OCI-LY1 (cell line): ENCODE data around the gene CITED2.
A peak's percentile ranks its signal among the peaks of the same experiment; 100 is the strongest.

Source experiments
- H2AFZ ChIP-seq: fragments of 200-600 bp; sonication (generic), shearing (Covaris generic); 2 replicates; pipeline ENCODE4 v1.6.0; 2014; ENCODE audit warnings: antibody characterized with exemption, mild to moderate bottlenecking, low read length
- H3F3A ChIP-seq: fragments of 200-600 bp; sonication (generic), shearing (Covaris generic); 2 replicates; pipeline ENCODE4 v1.6.0; 2014; ENCODE audit warnings: mild to moderate bottlenecking, antibody characterized with exemption, low read length, moderate library complexity; ENCODE audit not compliant: insufficient read depth
- H3K27ac ChIP-seq: fragments of 200-600 bp; sonication (generic); 2 replicates; pipeline ENCODE4 v1.5.1; 2014; ENCODE audit warnings: low read length, mixed run types, mild to moderate bottlenecking, low read depth; ENCODE audit not compliant: poor library complexity, severe bottlenecking
- H3K27me3 ChIP-seq: fragments of 200-600 bp; sonication (generic); 2 replicates; pipeline ENCODE4 v1.6.0; 2014; ENCODE audit warnings: antibody characterized with exemption, mild to moderate bottlenecking, low read length, moderate library complexity; ENCODE audit not compliant: insufficient read depth
- H3K36me3 ChIP-seq: fragments of 200-600 bp; sonication (generic); 2 replicates; pipeline ENCODE4 v1.6.1; 2014; ENCODE audit warnings: mild to moderate bottlenecking, antibody characterized with exemption, low read length, moderate library complexity, mixed read lengths; ENCODE audit not compliant: insufficient read depth
- H3K4me1 ChIP-seq: fragments of 200-600 bp; sonication (generic); 2 replicates; pipeline ENCODE4 v1.5.1; 2014; ENCODE audit warnings: mild to moderate bottlenecking, low read length, moderate library complexity; ENCODE audit not compliant: insufficient read depth, severe bottlenecking
- H3K4me2 ChIP-seq: fragments of 200-600 bp; sonication (generic), shearing (Covaris generic); 2 replicates; pipeline ENCODE4 v1.6.1; 2014; ENCODE audit warnings: low read length
- H3K4me3 ChIP-seq: fragments of 200-600 bp; sonication (generic); 2 replicates; pipeline ENCODE4 v1.5.1; 2014; ENCODE audit warnings: low read length, low read depth, mild to moderate bottlenecking, mixed read lengths; ENCODE audit not compliant: poor library complexity, severe bottlenecking
- H3K79me2 ChIP-seq: fragments of 200-600 bp; shearing (Covaris generic); 2 replicates; pipeline ENCODE4 v1.6.1; 2016; ENCODE audit warnings: mixed run types, low read length, mixed read lengths; ENCODE audit not compliant: insufficient read depth
- H3K9ac ChIP-seq: fragments of 200-600 bp; sonication (generic), shearing (Covaris generic); 2 replicates; pipeline ENCODE4 v1.6.1; 2014; ENCODE audit warnings: mild to moderate bottlenecking, low read length, mixed read lengths
- H3K9me2 ChIP-seq: fragments of 200-600 bp; sonication (generic), shearing (Covaris generic); 2 replicates; pipeline ENCODE4 v1.6.1; 2014; ENCODE audit warnings: low read depth, mild to moderate bottlenecking, low read length, mixed read lengths
- H3K9me3 ChIP-seq: fragments of 200-600 bp; shearing (Covaris generic); 2 replicates; pipeline ENCODE4 v1.6.1; 2014; ENCODE audit warnings: low read length, mixed read lengths
- H4K20me1 ChIP-seq: fragments of 200-600 bp; sonication (generic), shearing (Covaris generic); 2 replicates; pipeline ENCODE4 v1.6.0; 2016; ENCODE audit warnings: mild to moderate bottlenecking, low read length; ENCODE audit not compliant: insufficient read depth
- EZH2 ChIP-seq: fragments of 200-600 bp; sonication (generic), shearing (Covaris generic); IDR thresholded peaks from 2 replicates; pipeline ENCODE4 v1.8.0; 2017; ENCODE audit warnings: borderline replicate concordance, mixed run types, mild to moderate bottlenecking, antibody characterized with exemption, low read length, moderate library complexity, mixed read lengths
- TF ChIP-seq, protein P1 (sequence below): fragments of 200-600 bp; sonication (generic), shearing (Covaris generic); IDR thresholded peaks from 2 replicates; pipeline ENCODE4 v1.5.1; 2017; ENCODE audit warnings: mild to moderate bottlenecking, antibody characterized with exemption, low read length, moderate library complexity, mixed read lengths

Gene CITED2

DNA sequence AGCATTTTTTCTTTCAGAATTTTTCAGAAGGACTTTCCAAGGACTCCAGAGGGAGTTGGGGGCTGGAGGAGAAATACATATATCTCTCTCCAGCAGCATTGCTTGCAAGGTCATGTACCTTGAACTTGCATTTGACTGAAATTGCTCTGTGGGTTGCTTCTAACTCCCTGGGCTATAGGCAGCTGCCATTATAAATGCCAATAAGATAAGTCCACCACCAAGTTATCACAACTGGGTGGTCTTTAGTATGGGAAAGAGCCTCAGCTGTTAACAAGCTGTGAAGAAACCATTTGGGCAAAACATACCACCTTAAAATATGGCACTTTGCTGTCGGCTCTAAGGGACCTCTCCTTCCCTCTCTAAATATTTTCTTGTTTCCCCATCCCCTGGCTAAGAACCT, 20.9 kb upstream of the CITED2 start:
- Histone ChIP-seq H3K4me3 (no peak overlapping the region), H3K9me2 (no peaks in the 10 kb centered on the region), H4K20me1 (no peaks in the 10 kb centered on the region), H3K79me2 (no peaks in the 10 kb centered on the region), H2AFZ (no peak overlapping the region), H3K27me3 (no peaks in the 10 kb centered on the region), H3K9ac (no peak overlapping the region), H3K27ac (no peak overlapping the region), H3K4me2 (no peak overlapping the region), H3K36me3 (no peaks in the 10 kb centered on the region), H3K9me3 (no peaks in the 10 kb centered on the region), H3F3A (no peaks in the 10 kb centered on the region), H3K4me1 (peaks cover 5% of the 10 kb centered on the region)
- TF ChIP-seq, protein P1, sequence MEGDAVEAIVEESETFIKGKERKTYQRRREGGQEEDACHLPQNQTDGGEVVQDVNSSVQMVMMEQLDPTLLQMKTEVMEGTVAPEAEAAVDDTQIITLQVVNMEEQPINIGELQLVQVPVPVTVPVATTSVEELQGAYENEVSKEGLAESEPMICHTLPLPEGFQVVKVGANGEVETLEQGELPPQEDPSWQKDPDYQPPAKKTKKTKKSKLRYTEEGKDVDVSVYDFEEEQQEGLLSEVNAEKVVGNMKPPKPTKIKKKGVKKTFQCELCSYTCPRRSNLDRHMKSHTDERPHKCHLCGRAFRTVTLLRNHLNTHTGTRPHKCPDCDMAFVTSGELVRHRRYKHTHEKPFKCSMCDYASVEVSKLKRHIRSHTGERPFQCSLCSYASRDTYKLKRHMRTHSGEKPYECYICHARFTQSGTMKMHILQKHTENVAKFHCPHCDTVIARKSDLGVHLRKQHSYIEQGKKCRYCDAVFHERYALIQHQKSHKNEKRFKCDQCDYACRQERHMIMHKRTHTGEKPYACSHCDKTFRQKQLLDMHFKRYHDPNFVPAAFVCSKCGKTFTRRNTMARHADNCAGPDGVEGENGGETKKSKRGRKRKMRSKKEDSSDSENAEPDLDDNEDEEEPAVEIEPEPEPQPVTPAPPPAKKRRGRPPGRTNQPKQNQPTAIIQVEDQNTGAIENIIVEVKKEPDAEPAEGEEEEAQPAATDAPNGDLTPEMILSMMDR: no peak
- no peak for TF ChIP-seq EZH2

DNA sequence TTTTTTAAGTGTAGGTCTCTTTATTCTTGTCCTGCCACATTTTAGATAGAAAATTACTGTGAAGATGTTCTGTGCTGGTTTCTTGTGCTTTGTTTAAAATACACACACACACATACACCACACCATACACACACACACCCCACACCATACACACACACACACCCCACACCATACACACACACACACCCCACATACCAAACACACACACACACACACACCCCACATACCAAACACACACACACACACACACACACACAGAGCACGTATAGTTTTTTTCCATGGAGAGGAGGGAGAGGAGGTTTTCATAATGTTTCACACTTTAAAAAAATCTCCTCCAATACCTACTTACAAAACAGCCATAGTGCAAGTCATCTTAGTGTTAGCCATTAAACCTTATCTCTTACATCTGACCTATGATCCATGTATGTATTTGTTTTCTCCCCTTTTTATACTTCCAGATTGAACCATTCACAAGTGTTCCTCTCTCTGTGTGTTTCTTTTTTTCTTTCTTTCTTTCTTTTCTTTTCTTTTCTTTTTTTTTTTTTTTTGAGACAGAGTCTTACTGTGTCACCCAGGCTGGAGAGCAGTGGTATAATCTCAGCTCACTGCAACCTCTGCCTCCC, 19.7 kb upstream of the CITED2 start:
- Histone ChIP-seq H3K27me3 (no peaks in the 10 kb centered on the region), H3K4me3 (no peak overlapping the region), H3K79me2 (no peaks in the 10 kb centered on the region), H3K4me1 (peaks cover 5% of the 10 kb centered on the region), H2AFZ (no peak overlapping the region), H3K27ac (no peak overlapping the region), H3K9me2 (no peaks in the 10 kb centered on the region), H3K9me3 (no peaks in the 10 kb centered on the region), H3F3A (no peaks in the 10 kb centered on the region), H3K9ac (no peak overlapping the region), H3K36me3 (no peaks in the 10 kb centered on the region), H3K4me2 (no peak overlapping the region), H4K20me1 (no peaks in the 10 kb centered on the region)
- no peak for TF ChIP-seq EZH2
- TF ChIP-seq, protein P1: no peak

DNA sequence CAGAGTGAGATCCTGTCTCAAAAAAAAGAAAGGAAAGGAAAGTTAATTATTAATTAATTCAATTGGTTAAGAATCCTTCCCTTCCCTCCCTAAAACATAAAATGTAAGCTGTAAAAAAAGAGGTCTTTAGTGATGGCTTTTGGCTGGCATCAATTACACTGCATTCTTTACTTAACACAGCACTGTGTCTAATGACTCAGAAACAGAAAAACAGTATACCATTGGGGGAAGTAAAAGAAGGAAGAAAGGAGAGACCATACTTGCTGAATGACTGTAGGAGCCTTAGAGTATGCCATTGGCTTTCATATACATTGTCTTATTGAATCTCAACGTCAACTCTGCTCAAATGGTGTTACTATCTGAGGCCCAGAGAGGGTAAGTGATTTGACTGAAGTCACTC, 18.3 kb upstream of the CITED2 start:
- H3K4me2 ChIP-seq: peak overlapping the region; percentile 36; the same call in 1 of the 2 replicates
- H2AFZ ChIP-seq: no peak overlapping the region
- no peak overlapping the region for H3K4me3 ChIP-seq
- H3K79me2 ChIP-seq: no peaks in the 10 kb centered on the region
- H3K27ac ChIP-seq: no peak overlapping the region
- H3K36me3 ChIP-seq: no peaks in the 10 kb centered on the region
- H3K4me1 ChIP-seq: peaks cover 5% of the 10 kb centered on the region
- H4K20me1 ChIP-seq: no peaks in the 10 kb centered on the region
- TF ChIP-seq, protein P1: no peak
- no peak for TF ChIP-seq EZH2
- H3K9me2 ChIP-seq: no peaks in the 10 kb centered on the region
- no peak overlapping the region for H3K9ac ChIP-seq
- H3K27me3 ChIP-seq: no peaks in the 10 kb centered on the region
- no peaks in the 10 kb centered on the region for H3K9me3 ChIP-seq
- no peaks in the 10 kb centered on the region for H3F3A ChIP-seq
